ENCODE results near the gene PRSS12. TPM values are rescaled to one million over a fixed set of nuclear protein-coding genes. Genes with fewer than 3 reads are reported as not detected.

PRSS12 gene
- total RNA-seq, 1 experiment from 2014 or later: 11.3 TPM

GRCh38 chr4:118346495-118346894 is 6.3 kb downstream of the PRSS12 start:
- H3K4me1 ChIP-seq (replicated peaks; ENCODE audit: insufficient read depth): peaks cover 20% of the 10 kb centered on the region
- BruUV-seq (replicated peaks): no TSS peak

DNA sequence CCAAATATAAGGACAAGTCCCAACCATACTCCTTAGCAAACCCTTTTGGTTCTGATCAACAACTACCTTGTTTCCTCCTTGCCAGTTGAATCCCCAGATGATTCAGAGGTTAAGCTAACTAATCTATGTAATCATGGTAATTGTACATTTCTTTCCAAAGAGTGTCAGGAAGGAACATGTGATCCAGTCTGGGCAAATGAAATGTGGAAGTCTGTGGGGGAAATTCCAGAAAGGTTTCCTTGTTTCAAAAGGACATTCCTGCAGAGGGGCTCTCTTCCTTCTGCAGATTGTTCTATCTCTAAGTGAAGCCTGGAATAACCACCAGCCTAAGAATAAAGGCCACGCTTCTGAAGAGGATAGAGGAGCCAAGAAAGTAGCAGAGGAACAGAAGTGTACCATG is 7.0 kb downstream of the PRSS12 start:
- Histone ChIP-seq H4K20me1 (ENCODE audit: insufficient read depth) (no peaks in the 10 kb centered on the region), H3K79me2 (ENCODE audit: low read depth) (no peaks in the 10 kb centered on the region), H3K4me3 (no peak overlapping the region), H3F3A (ENCODE audit: insufficient read depth, low read depth) (no peaks in the 10 kb centered on the region), H3K27me3 (ENCODE audit: insufficient read depth, low read depth) (no peaks in the 10 kb centered on the region), H3K9me3 (ENCODE audit: insufficient read depth, low read depth) (no peaks in the 10 kb centered on the region), H3K36me3 (ENCODE audit: low read depth) (no peaks in the 10 kb centered on the region), H3K9me2 (ENCODE audit: insufficient read depth) (no peaks in the 10 kb centered on the region), H3K4me2 (no peak overlapping the region), H2AFZ (0 out of 2 replicates have a peak overlapping the region, but pooled peaks have one; percentile 22), H3K27ac (no peak overlapping the region), H3K4me1 (replicated peaks; ENCODE audit: insufficient read depth) (peaks cover 20% of the 10 kb centered on the region)
- intact Hi-C loops (cut with micrococcal nuclease; ENCODE audit: unreplicated experiment): no loop called here
- no peak for TF ChIP-seq CTCF (conservative IDR thresholded peaks at IDR 0.05)
- no peak for TF ChIP-seq EZH2 (IDR thresholded peaks at IDR 0.05; ENCODE audit: low read depth)
- BruUV-seq (replicated peaks): no TSS peak
- ChIA-PET POLR2A (ENCODE audit: unreplicated experiment) (no interaction called here), CTCF (no interaction called here)
- no peak for DNase-seq

More at GRCh38 chr4:118346495-118346894, 6.3 kb downstream of the PRSS12 start:
- no peaks in the 10 kb centered on the region for H3K36me3 ChIP-seq (ENCODE audit: low read depth)
- DNase-seq: no peak
- H3F3A ChIP-seq (ENCODE audit: insufficient read depth, low read depth): no peaks in the 10 kb centered on the region
- no peak overlapping the region for H2AFZ ChIP-seq
- intact Hi-C loops (cut with micrococcal nuclease; ENCODE audit: unreplicated experiment): no loop called here
- no peaks in the 10 kb centered on the region for H3K9me3 ChIP-seq (ENCODE audit: insufficient read depth, low read depth)
- H3K4me3 ChIP-seq: no peak overlapping the region
- no peaks in the 10 kb centered on the region for H3K79me2 ChIP-seq (ENCODE audit: low read depth)
- H4K20me1 ChIP-seq (ENCODE audit: insufficient read depth): no peaks in the 10 kb centered on the region
- H3K4me2 ChIP-seq: no peak overlapping the region
- H3K27me3 ChIP-seq (ENCODE audit: insufficient read depth, low read depth): no peaks in the 10 kb centered on the region
- TF ChIP-seq CTCF (conservative IDR thresholded peaks at IDR 0.05): no peak
- TF ChIP-seq EZH2 (IDR thresholded peaks at IDR 0.05; ENCODE audit: low read depth): no peak
- ChIA-PET POLR2A (ENCODE audit: unreplicated experiment) (no interaction called here), CTCF (no interaction called here)
- no peaks in the 10 kb centered on the region for H3K9me2 ChIP-seq (ENCODE audit: insufficient read depth)
- no peak overlapping the region for H3K27ac ChIP-seq

DNA sequence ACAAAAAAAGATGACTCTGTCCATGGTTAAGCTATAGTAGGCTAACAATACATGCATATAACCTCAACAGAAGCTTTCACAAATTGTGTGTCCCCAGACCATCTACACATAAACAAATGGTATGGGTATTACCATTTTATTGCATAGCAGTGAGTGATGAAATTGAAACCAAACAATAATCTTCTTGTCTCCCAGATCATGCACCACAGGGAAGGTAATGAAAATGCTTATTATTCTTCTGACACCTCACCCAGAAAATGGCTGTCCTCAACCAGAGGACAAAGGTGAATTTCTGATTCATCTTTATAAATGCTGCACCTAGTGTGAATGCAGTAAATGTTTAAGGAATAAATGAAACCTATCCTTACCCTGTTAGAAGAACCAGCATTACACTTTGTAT is 8.0 kb downstream of the PRSS12 start:
- Histone ChIP-seq H3K9me2 (ENCODE audit: insufficient read depth) (no peaks in the 10 kb centered on the region), H4K20me1 (ENCODE audit: insufficient read depth) (no peaks in the 10 kb centered on the region), H3K36me3 (ENCODE audit: low read depth) (no peaks in the 10 kb centered on the region), H3K4me3 (no peak overlapping the region), H3K4me1 (replicated peaks; ENCODE audit: insufficient read depth) (peaks cover 20% of the 10 kb centered on the region), H3K79me2 (ENCODE audit: low read depth) (no peaks in the 10 kb centered on the region), H3F3A (ENCODE audit: insufficient read depth, low read depth) (no peaks in the 10 kb centered on the region), H3K9me3 (ENCODE audit: insufficient read depth, low read depth) (no peaks in the 10 kb centered on the region), H2AFZ (peak overlapping the region; percentile 22; the same call in 1 of the 2 replicates), H3K27me3 (ENCODE audit: insufficient read depth, low read depth) (no peaks in the 10 kb centered on the region), H3K27ac (no peak overlapping the region), H3K4me2 (0 out of 2 replicates have a peak overlapping the region, but pooled peaks have one; percentile 36)
- no TSS peak for BruUV-seq (replicated peaks)
- POLR2A ChIA-PET (ENCODE audit: unreplicated experiment): no interaction called here
- intact Hi-C loops (cut with micrococcal nuclease; ENCODE audit: unreplicated experiment): no loop called here
- TF ChIP-seq EZH2 (IDR thresholded peaks at IDR 0.05; ENCODE audit: low read depth): no peak
- no peak for TF ChIP-seq CTCF (conservative IDR thresholded peaks at IDR 0.05)
- CTCF ChIA-PET: no interaction called here
- peak in 1 of 2 experiments; percentile 45 for DNase-seq
